Measurements from ENCODE around the gene PRCC.
A peak's percentile ranks its signal among the peaks of the same experiment; 100 is the strongest.

PRCC gene

GRCh38 chr1:156789621-156790318, 22.4 kb downstream of the PRCC start:
- TF ChIP-seq, protein P1, sequence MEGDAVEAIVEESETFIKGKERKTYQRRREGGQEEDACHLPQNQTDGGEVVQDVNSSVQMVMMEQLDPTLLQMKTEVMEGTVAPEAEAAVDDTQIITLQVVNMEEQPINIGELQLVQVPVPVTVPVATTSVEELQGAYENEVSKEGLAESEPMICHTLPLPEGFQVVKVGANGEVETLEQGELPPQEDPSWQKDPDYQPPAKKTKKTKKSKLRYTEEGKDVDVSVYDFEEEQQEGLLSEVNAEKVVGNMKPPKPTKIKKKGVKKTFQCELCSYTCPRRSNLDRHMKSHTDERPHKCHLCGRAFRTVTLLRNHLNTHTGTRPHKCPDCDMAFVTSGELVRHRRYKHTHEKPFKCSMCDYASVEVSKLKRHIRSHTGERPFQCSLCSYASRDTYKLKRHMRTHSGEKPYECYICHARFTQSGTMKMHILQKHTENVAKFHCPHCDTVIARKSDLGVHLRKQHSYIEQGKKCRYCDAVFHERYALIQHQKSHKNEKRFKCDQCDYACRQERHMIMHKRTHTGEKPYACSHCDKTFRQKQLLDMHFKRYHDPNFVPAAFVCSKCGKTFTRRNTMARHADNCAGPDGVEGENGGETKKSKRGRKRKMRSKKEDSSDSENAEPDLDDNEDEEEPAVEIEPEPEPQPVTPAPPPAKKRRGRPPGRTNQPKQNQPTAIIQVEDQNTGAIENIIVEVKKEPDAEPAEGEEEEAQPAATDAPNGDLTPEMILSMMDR (IDR thresholded peaks at IDR 0.05): no peak

GRCh38 chr1:156794506-156795373, 27.4 kb downstream of the PRCC start:
- TF ChIP-seq, protein P1 (IDR thresholded peaks at IDR 0.05): no peak

DNA sequence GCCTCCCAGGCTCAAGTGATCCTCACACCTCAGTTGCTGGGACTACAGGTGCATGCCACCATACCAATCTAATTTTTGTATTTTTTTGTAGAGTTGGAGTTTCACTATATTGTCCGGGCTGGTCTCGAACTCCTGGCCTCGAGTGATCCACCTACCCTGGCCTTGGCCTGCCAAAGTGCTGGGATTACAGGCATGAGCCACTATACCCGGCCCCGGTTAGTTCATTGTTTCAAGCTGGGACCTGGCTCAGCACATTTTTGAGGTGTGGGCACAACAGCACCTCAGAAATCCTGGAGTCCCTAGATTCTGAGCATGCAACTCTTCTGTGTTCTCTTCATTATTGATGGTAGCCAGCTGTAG, 28.0 kb downstream of the PRCC start:
- TF ChIP-seq, protein P1 (IDR thresholded peaks at IDR 0.05): no peak

DNA sequence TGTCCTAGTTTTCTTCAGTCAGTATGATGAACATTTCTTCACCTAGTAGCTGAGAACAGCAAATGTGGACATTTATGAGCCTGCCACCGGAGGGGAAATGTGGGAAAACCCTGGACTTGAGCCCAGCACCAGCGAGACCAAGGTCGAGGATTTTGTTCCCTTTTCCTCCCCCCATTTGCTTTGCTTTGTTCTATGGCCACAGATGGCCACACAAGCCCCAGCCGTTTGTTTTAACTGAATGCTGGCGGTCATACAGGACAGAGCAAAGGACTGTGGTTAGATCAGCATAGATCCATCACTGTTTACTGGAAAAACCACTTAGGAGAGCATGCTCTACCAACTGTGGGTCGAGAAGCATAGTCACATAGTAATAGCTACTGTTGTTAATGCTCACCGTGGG, 28.5 kb downstream of the PRCC start:
- TF ChIP-seq, protein P1 (IDR thresholded peaks at IDR 0.05): no peak

GRCh38 chr1:156796340-156797097, 29.2 kb downstream of the PRCC start:
- TF ChIP-seq, protein P1 (IDR thresholded peaks at IDR 0.05): no peak

- TF ChIP-seq, protein P1 (IDR thresholded peaks at IDR 0.05): peak; percentile 92
Observed at GRCh38 chr1:156797212-156797871, 30.0 kb downstream of the PRCC start.
